GM10248 (cell line): ENCODE results near the gene ELOVL4.

Experiments used
- CTCF ChIA-PET: fragments of 300-600 bp; sonication (Branson Sonifier 250); formaldehyde crosslinking; extraction: SDS; loops from one replicate; lab custom pipeline; 2021; ENCODE audit warnings: antibody characterized with exemption; lab: Yijun Ruan, JAX
- POLR2A ChIA-PET: fragments of 350-650 bp; sonication (Branson Sonifier 250); formaldehyde crosslinking; extraction: SDS; loops from one replicate; lab custom pipeline; 2020; ENCODE audit warnings: antibody characterized with exemption; lab: Yijun Ruan, JAX
- DNase-seq: peaks from one replicate; pipeline ENCODE4 v3.0.0; 2012; ENCODE audit errors: extremely low spot score
- TF ChIP-seq, protein P1 (sequence below): IDR thresholded peaks from 2 replicates; pipeline ENCODE4 v1.5.1; 2012; ENCODE audit warnings: mild to moderate bottlenecking, low read depth; ENCODE audit errors: extremely low read depth, missing control alignments, control extremely low read depth

Gene ELOVL4

DNA sequence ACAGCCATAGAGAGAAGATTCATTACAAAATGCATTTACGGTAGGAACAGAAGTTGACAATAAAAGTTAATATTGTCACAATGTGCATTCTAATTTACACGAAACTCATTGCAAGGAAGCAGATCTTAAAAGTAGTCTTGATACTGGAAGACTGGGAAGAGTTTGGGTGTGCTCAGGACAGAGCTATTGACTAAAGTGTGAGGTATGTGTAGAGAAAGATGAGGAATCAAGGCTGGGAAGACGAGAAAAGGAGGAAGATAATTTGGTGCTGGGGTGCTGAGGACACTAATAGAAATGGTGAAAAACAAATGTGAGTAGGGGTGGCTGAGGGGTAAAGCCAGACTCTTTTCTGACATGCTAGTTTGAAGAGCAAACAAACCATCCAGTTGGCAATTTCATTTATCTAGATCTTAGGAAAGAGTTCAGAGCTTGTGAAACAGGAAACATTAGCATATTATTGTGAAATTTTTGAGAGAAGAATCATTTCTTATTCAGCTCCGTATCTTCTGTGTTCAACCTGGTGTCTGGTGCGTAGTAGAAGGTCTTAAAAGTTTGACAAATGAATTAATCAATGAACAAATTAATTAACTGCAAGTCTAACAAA is 72.7 kb downstream of the ELOVL4 start:
- TF ChIP-seq, protein P1, sequence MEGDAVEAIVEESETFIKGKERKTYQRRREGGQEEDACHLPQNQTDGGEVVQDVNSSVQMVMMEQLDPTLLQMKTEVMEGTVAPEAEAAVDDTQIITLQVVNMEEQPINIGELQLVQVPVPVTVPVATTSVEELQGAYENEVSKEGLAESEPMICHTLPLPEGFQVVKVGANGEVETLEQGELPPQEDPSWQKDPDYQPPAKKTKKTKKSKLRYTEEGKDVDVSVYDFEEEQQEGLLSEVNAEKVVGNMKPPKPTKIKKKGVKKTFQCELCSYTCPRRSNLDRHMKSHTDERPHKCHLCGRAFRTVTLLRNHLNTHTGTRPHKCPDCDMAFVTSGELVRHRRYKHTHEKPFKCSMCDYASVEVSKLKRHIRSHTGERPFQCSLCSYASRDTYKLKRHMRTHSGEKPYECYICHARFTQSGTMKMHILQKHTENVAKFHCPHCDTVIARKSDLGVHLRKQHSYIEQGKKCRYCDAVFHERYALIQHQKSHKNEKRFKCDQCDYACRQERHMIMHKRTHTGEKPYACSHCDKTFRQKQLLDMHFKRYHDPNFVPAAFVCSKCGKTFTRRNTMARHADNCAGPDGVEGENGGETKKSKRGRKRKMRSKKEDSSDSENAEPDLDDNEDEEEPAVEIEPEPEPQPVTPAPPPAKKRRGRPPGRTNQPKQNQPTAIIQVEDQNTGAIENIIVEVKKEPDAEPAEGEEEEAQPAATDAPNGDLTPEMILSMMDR: no peak
- DNase-seq: no peak
- CTCF ChIA-PET: interaction anchor here (1.2 kb wide), 1 partner anchor 24 kb away, joined by 3 read pairs; no protein-coding TSS in a partner anchor
- POLR2A ChIA-PET: no interaction called here

DNA sequence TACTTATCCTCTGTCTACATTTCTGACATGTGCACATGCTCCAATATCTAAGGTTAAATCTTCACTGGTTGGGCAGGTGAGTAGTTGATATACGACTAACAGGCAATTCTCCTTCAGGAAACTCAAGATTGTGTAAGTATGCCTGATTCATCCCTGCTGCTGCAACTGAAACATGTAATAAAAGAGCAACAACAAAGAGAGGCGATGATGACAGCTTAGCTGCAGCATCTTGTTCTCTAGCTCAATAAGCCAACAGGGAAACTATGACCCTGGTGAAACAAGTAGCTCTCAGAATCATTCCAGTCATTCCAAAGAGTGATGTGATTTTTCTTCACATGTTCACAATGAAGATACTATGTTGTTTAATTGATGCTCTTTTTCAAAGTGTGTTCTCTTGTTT is 74.4 kb downstream of the ELOVL4 start:
- TF ChIP-seq, protein P1: no peak
- ChIA-PET CTCF (interaction anchor here (0.8 to 1.5 kb wide), 2 partner anchors 26 to 59 kb away, joined by 3 to 4 read pairs; no protein-coding TSS in a partner anchor), POLR2A (no interaction called here)
- DNase-seq: no peak

GRCh38 chr6:79872303-79872702 is 75.0 kb downstream of the ELOVL4 start:
- CTCF ChIA-PET: interaction anchor here (0.8 kb wide), 1 partner anchor 58 kb away, joined by 3 read pairs; no protein-coding TSS in a partner anchor
- POLR2A ChIA-PET: no interaction called here
- TF ChIP-seq, protein P1: no peak
- DNase-seq: no peak

DNA sequence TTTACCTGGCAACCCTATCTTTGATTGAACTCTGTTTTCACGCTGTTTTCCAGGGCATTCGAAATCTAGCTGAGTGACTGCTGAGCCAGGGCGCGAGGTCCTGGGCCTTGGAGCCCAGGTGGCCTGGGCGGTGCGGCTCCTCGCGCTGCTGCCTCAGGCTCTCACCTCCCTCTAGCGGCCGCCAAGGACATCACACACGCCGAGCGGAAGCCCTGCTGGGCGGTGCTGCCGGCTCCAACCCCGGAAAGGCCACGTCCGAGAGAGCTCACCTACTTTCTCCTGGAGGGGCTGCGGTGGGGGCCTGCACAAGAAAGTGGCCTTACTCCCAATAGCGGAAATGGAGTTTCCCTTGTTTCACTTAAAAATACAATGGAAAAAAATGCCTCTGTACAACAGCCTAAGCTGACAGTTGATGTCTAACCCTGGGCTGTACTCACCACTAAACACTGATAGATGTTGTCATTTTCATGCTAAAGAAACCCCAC is 77.7 kb downstream of the ELOVL4 start:
- TF ChIP-seq, protein P1: peak; percentile 94
- DNase-seq: peak; percentile 87
- ChIA-PET CTCF (interaction anchor here (0.6 to 3.9 kb wide), 36 partner anchors 10 to 536 kb away, joined by 3 to 33 read pairs (median 3); no protein-coding TSS in a partner anchor), POLR2A (no interaction called here)

DNA sequence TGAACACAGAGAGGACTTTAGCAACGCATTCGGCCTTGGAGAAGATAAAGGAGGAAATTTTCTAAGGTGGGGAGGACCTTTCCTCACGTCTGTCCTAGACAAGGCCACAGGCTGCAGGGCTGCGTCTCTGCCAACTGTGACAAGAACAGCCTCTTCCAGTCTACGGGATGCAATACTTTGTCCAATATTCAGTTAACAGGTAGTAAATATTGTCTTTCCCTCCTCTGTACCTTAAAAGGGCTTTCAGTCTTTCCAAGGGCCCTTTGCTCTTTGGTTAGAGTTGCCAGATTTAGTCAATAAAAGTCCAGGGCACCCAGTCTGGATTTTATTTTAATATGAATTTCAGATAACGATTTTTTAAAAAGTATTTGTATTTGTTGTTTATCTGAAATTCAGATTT is 78.2 kb downstream of the ELOVL4 start:
- no peak for DNase-seq
- TF ChIP-seq, protein P1: no peak
- ChIA-PET POLR2A (no interaction called here), CTCF (interaction anchor here (0.8 to 3.9 kb wide), 27 partner anchors 9 to 535 kb away, joined by 3 to 33 read pairs (median 3); no protein-coding TSS in a partner anchor)

DNA sequence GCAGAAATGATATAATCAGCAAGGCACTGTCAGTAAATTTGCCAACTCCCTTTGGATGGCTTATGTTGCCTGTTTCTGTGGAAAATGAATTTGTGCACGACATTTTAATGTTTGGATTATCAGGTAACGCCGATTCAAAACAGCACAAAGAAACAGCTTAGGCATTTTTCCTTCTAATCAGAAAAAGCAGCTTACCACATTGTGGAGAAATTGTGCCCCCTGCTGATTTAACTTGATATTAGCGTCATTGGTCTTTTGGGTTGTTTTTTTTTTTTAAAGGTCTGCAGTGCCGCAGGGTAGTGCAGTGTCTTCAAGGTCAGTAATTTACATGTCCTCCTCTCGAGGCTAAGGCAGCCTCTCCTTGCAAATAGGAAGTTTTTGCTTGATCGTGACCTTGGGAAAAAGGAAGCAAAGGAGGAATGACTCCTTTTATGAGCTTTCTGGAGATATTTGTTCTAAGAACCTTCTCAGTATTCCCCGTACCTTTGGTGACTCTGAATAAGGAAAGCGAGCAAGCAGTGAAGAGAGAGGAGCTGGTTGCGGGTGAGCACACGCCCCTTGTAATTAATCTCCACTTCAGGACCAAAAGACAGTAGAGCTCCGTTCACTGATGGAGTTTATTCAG is 79.1 kb downstream of the ELOVL4 start:
- DNase-seq: peak; percentile 54
- ChIA-PET POLR2A (no interaction called here), CTCF (interaction anchor here (0.6 to 3.9 kb wide), 23 partner anchors 8 to 318 kb away, joined by 3 to 33 read pairs (median 3); no protein-coding TSS in a partner anchor)
- TF ChIP-seq, protein P1: peak; percentile 51
